Calu3 (cell line): ENCODE results near the gene SGTB. TPM values are rescaled to one million over a fixed set of nuclear protein-coding genes. Genes with fewer than 3 reads are reported as not detected.

Source experiments
- BruUV-seq: library from RNA; stranded (reverse); fragments of 400-500 nt; replicated peaks from 2 replicates; lab custom pipeline; 2021; lab: Mats Ljungman, UMichigan
- CTCF ChIA-PET: fragments of 300-600 bp; sonication (Branson Sonifier 250); formaldehyde crosslinking; loops from one replicate; lab custom pipeline; 2022; ENCODE audit warnings: antibody characterized with exemption; lab: Charles Lee
- DNase-seq: peaks from one replicate; pipeline ENCODE4 v3.0.0; 2022
- H3K27ac Mint-ChIP-seq: one replicate; pipeline ENCODE4 v1.8.0; 2022; ENCODE audit warnings: mixed read lengths; ENCODE audit not compliant: unreplicated experiment
- H3K27me3 Mint-ChIP-seq: one replicate; pipeline ENCODE4 v1.8.0; 2022; ENCODE audit warnings: mixed read lengths; ENCODE audit not compliant: unreplicated experiment
- H3K36me3 Mint-ChIP-seq: one replicate; pipeline ENCODE4 v1.8.0; 2022; ENCODE audit warnings: mild to moderate bottlenecking, moderate library complexity, mixed read lengths; ENCODE audit not compliant: insufficient read depth, unreplicated experiment
- H3K4me1 Mint-ChIP-seq: one replicate; pipeline ENCODE4 v1.8.0; 2022; ENCODE audit warnings: mild to moderate bottlenecking, low read depth, mixed read lengths; ENCODE audit not compliant: unreplicated experiment
- H3K4me3 Mint-ChIP-seq: one replicate; pipeline ENCODE4 v1.8.0; 2022; ENCODE audit warnings: mild to moderate bottlenecking, low read depth, moderate library complexity, mixed read lengths; ENCODE audit not compliant: unreplicated experiment
- H3K9me3 Mint-ChIP-seq: one replicate; pipeline ENCODE4 v1.8.0; 2022; ENCODE audit warnings: low read depth, mixed read lengths; ENCODE audit not compliant: unreplicated experiment
- intact Hi-C: fragments of 100-400 bp; cut with micrococcal nuclease; formaldehyde crosslinking; loops from one replicate; pipeline ENCODE4 v1.10.0; 2022; ENCODE audit not compliant: unreplicated experiment
- total RNA-seq: library from RNA; stranded (reverse); gene quantifications from 2 replicates; pipeline ENCODE4 v1.2.3, GENCODE V29; 2022
- TF ChIP-seq, protein P1 (sequence below): fragments of 200-600 bp; IDR thresholded peaks from one replicate; pipeline ENCODE4 v1.8.0; 2022; ENCODE audit warnings: antibody characterized with exemption; ENCODE audit not compliant: unreplicated experiment

The SGTB gene
- total RNA-seq, 1 experiment from 2014 or later, result 6.8 TPM

DNA sequence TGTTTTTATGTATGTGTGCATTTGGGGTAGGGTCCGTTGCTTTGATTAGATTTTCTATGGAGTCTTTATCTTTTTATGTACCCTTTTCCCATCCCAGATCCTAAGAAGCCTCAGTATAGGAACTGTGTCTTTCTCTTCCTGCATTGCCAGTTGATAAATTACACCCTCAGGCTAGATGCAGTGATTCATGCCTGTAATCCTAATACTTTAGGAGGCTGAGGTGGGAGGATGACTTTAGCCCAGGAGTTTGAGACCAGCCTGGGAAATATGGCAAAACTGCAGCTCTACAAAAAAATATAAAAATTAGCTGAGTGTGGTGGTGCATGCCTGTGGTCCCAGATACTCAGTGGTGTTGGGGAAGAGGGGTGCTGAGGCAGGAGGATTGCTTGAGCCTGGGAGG lies 40.3 kb upstream of the SGTB start:
- peaks cover 4% of the 10 kb centered on the region for H3K9me3 Mint-ChIP-seq
- CTCF ChIA-PET, result no interaction called here
- no peak overlapping the region for H3K27ac Mint-ChIP-seq
- H3K4me1 Mint-ChIP-seq, result no peaks in the 10 kb centered on the region
- H3K27me3 Mint-ChIP-seq, result no peaks in the 10 kb centered on the region
- H3K4me3 Mint-ChIP-seq, result no peak overlapping the region
- intact Hi-C loops, result no loop called here
- DNase-seq, result no peak
- H3K36me3 Mint-ChIP-seq, result peaks cover 11% of the 10 kb centered on the region
- BruUV-seq, result no TSS peak
- TF ChIP-seq, protein P1, sequence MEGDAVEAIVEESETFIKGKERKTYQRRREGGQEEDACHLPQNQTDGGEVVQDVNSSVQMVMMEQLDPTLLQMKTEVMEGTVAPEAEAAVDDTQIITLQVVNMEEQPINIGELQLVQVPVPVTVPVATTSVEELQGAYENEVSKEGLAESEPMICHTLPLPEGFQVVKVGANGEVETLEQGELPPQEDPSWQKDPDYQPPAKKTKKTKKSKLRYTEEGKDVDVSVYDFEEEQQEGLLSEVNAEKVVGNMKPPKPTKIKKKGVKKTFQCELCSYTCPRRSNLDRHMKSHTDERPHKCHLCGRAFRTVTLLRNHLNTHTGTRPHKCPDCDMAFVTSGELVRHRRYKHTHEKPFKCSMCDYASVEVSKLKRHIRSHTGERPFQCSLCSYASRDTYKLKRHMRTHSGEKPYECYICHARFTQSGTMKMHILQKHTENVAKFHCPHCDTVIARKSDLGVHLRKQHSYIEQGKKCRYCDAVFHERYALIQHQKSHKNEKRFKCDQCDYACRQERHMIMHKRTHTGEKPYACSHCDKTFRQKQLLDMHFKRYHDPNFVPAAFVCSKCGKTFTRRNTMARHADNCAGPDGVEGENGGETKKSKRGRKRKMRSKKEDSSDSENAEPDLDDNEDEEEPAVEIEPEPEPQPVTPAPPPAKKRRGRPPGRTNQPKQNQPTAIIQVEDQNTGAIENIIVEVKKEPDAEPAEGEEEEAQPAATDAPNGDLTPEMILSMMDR, result no peak

DNA sequence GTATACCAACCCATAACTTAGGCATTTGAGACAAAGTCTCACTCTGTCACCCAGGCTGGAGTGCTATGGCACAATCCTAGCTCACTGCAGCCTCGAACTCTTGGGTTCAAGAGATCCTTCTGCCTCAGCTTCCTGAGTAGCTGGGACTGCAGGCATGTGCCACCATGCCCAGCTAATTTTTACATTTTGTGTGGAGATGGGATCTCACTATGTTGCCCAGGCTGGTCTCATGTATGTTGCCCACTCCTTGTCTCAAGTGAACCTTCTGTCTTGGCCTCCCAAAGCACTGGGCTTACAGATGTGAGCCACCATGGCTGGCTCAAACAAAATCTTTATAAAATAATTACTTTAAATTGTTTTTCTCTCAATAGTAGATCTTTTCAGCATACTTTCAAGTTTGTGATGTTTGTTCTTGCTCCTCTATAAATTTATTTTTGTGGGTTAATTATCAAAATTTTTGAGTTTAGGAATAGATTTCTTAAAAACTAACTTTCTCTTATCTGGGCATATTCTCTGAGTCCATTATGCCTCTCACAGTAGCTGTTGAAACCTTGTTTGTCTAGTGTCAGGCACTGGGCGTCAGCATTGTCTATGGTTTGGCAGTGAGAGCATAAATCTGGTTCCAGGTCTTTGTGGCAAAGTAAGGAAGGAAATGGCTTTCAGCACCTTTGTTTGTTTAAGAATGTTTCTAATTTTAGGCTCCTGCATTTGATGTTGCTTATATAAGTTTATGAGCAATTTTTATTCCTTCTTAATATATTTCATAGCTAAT lies 38.8 kb upstream of the SGTB start:
- H3K9me3 Mint-ChIP-seq, result no peaks in the 10 kb centered on the region
- no peaks in the 10 kb centered on the region for H3K4me1 Mint-ChIP-seq
- CTCF ChIA-PET, result no interaction called here
- peaks cover 6% of the 10 kb centered on the region for H3K36me3 Mint-ChIP-seq
- H3K27ac Mint-ChIP-seq, result peak overlapping the region; percentile 46
- no peaks in the 10 kb centered on the region for H3K27me3 Mint-ChIP-seq
- intact Hi-C loops, result loop anchor here (2.0 kb wide), 1 partner anchor 164 kb away; no protein-coding TSS in a partner anchor
- TF ChIP-seq, protein P1, result no peak
- no TSS peak for BruUV-seq
- no peak overlapping the region for H3K4me3 Mint-ChIP-seq
- DNase-seq, result peak; percentile 30

DNA sequence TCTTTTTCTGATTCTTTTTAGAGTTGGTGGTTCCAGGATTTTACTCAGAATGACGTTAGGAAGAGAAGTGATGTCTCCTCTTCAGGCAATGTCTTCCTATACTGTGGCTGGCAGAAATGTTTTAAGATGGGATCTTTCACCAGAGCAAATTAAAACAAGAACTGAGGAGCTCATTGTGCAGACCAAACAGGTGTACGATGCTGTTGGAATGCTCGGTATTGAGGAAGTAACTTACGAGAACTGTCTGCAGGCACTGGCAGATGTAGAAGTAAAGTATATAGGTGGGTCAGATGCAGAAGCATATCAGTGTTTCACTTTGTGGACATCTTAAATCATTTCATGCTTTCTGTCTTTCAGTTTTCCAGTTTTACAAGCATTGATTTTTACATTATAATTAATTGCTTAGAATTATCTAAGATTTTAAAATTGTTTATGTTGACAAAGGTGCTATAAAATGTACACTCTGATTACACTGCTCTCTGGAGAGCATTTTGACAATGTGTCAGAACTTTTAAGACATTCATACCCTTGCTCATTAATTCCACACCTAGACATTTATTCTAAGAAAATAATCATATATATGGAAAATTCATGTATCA lies 36.7 kb upstream of the SGTB start:
- no peaks in the 10 kb centered on the region for H3K9me3 Mint-ChIP-seq
- intact Hi-C loops, result loop anchor here (10.0 kb wide), 1 partner anchor 386 kb away; the partner anchor contains the start of gene SREK1
- TF ChIP-seq, protein P1, result no peak
- peak; percentile 15 for DNase-seq
- no peaks in the 10 kb centered on the region for H3K27me3 Mint-ChIP-seq
- H3K27ac Mint-ChIP-seq, result no peak overlapping the region
- H3K4me3 Mint-ChIP-seq, result no peak overlapping the region
- no TSS peak for BruUV-seq
- no peaks in the 10 kb centered on the region for H3K4me1 Mint-ChIP-seq
- CTCF ChIA-PET, result no interaction called here
- H3K36me3 Mint-ChIP-seq, result peaks cover 6% of the 10 kb centered on the region

DNA sequence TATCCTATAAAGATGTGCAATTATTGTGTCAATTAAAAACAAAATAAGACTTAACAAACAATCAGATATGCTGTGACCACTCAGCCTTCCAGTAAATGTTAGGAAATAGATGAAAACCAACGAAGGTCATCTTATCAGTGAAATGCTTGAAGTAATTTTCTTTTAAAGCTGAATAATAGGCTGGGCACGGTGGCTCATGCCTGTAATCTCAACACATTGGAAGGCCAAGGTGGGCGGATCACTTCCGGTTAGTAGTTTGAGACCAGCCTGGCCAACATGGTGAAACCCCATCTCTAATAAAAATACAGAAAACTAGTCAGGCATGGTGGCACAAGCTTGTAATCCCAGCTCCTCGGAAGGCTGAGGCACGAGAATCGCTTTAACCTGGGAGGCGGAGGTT lies 31.3 kb upstream of the SGTB start:
- TF ChIP-seq, protein P1, result no peak
- Mint-ChIP-seq H3K27ac (no peak overlapping the region), H3K4me3 (no peak overlapping the region), H3K36me3 (no peaks in the 10 kb centered on the region), H3K27me3 (no peaks in the 10 kb centered on the region), H3K9me3 (no peaks in the 10 kb centered on the region), H3K4me1 (peaks cover 31% of the 10 kb centered on the region)
- BruUV-seq, result no TSS peak
- intact Hi-C loops, result loop anchor here (10.0 kb wide), 1 partner anchor 392 kb away; the partner anchor contains the start of gene SREK1
- CTCF ChIA-PET, result no interaction called here
- no peak for DNase-seq
